Measurements from ENCODE around the gene GGCX.

DNA sequence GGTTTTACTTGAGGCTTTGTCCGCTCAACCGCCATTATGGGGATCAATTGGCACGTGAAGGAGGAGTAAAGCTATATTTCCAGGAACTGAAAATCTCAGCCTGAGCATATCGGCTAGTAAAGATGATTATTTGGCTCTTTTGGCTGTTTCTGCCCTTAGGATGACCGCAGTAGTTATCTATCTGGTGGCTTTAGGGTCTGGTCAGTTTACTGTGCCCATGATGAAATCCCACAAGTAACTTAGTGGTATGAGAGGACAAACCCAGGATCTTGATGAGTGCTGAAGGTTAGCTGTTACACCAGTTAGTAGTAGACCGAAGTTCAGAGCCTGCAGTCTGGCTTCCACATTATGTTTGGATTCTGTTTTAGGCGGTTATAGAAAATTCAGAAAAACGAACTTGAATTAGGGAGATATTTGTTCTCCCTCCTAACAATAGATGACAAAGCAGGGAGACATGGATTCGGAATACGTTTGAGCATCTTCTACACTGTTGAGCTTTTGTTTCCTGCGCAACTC, 21.1 kb downstream of the GGCX start:
- TF ChIP-seq TAF1 (IDR thresholded peaks at IDR 0.05; ENCODE audit: borderline replicate concordance, low read depth, low read length) = no peak
- TF ChIP-seq POLR2A (IDR thresholded peaks at IDR 0.05; ENCODE audit: low read depth, low read length) = no peak
- no peak for TF ChIP-seq POLR2AphosphoS5 (IDR thresholded peaks at IDR 0.05; ENCODE audit: low read depth, low read length)
